ENCODE measurements around the gene PPP4R2.

PPP4R2 gene

GRCh38 chr3:73024836-73025235 lies 28.2 kb downstream of the PPP4R2 start:
- no peak overlapping the region for H3K4me3 ChIP-seq (ENCODE audit: low read depth, low read length)
- TF ChIP-seq CTCF (IDR thresholded peaks at IDR 0.05; ENCODE audit: low read depth, low read length) = no peak

GRCh38 chr3:73026111-73026759 lies 29.6 kb downstream of the PPP4R2 start:
- no peak overlapping the region for H3K4me3 ChIP-seq (ENCODE audit: low read depth, low read length)
- no peak for TF ChIP-seq CTCF (IDR thresholded peaks at IDR 0.05; ENCODE audit: low read depth, low read length)

GRCh38 chr3:73026760-73027113 lies 30.1 kb downstream of the PPP4R2 start:
- TF ChIP-seq CTCF (IDR thresholded peaks at IDR 0.05; ENCODE audit: low read depth, low read length) = no peak
- H3K4me3 ChIP-seq (ENCODE audit: low read depth, low read length) = no peak overlapping the region

GRCh38 chr3:73028803-73029202 lies 32.2 kb downstream of the PPP4R2 start:
- no peak for TF ChIP-seq CTCF (IDR thresholded peaks at IDR 0.05; ENCODE audit: low read depth, low read length)
- H3K4me3 ChIP-seq (ENCODE audit: low read depth, low read length) = no peak overlapping the region

- TF ChIP-seq CTCF (IDR thresholded peaks at IDR 0.05; ENCODE audit: low read depth, low read length) = no peak
- no peak overlapping the region for H3K4me3 ChIP-seq (ENCODE audit: low read depth, low read length)
Observed at GRCh38 chr3:73029321-73029796, 32.7 kb downstream of the PPP4R2 start.

GRCh38 chr3:73030073-73030597 lies 33.5 kb downstream of the PPP4R2 start:
- H3K4me3 ChIP-seq (ENCODE audit: low read depth, low read length) = no peak overlapping the region
- TF ChIP-seq CTCF (IDR thresholded peaks at IDR 0.05; ENCODE audit: low read depth, low read length) = no peak

GRCh38 chr3:73031573-73032103 lies 35.0 kb downstream of the PPP4R2 start:
- no peak for TF ChIP-seq CTCF (IDR thresholded peaks at IDR 0.05; ENCODE audit: low read depth, low read length)
- no peak overlapping the region for H3K4me3 ChIP-seq (ENCODE audit: low read depth, low read length)
